T-helper 9 cell (primary cell): ENCODE data around the gene IFITM2.
"Not testable (repeated sequence)": the region's sequence is repeated elsewhere in the genome, so short reads cannot be mapped to it uniquely, and the experiment has no call there.

Experiments used
- DNase-seq: peaks from one replicate; pipeline ENCODE4 v3.0.0-alpha.2; 2020
- total RNA-seq, 2 donors: gene quantifications; one replicate each; lab custom pipeline; 2026; lab: John Stamatoyannopoulos, UW

The IFITM2 gene
- total RNA-seq: 20.1 to 42.2 reads per million in 2 donors

GRCh38 chr11:307766-308708 lies at the start of gene IFITM2:
Gene IFITM2 (plus strand): TSS chr11:307816. CDS start chr11:308193, 377 bp downstream.
- DNase-seq: not testable (repeated sequence)

GRCh38 chr11:259413-259812 lies 48.2 kb upstream of the IFITM2 start:
- no peak for DNase-seq

GRCh38 chr11:261624-262023 lies 46.0 kb upstream of the IFITM2 start:
- no peak for DNase-seq

- no peak for DNase-seq
Measured at GRCh38 chr11:266676-267439, 40.8 kb upstream of the IFITM2 start.

GRCh38 chr11:267491-267994 lies 40.1 kb upstream of the IFITM2 start:
- peak; percentile 53 for DNase-seq

- not testable (repeated sequence) for DNase-seq
Measured at GRCh38 chr11:268716-269145, 38.9 kb upstream of the IFITM2 start.

- no peak for DNase-seq
Measured at GRCh38 chr11:269146-269890, 38.3 kb upstream of the IFITM2 start.

GRCh38 chr11:270451-271318 lies 36.9 kb upstream of the IFITM2 start:
- no peak for DNase-seq

GRCh38 chr11:271319-271715 lies 36.3 kb upstream of the IFITM2 start:
- DNase-seq: no peak

GRCh38 chr11:272195-272930 lies 35.3 kb upstream of the IFITM2 start:
- DNase-seq: no peak

GRCh38 chr11:272931-273198 lies 34.8 kb upstream of the IFITM2 start:
- DNase-seq: no peak

GRCh38 chr11:276219-276618 lies 31.4 kb upstream of the IFITM2 start:
- no peak for DNase-seq

GRCh38 chr11:278001-278951 lies 29.3 kb upstream of the IFITM2 start, which contains the start of gene NLRP6:
Gene NLRP6 (plus strand): TSS chr11:278407. CDS start chr11:278570, 163 bp downstream.
- DNase-seq: no peak

GRCh38 chr11:279040-279965 lies 28.3 kb upstream of the IFITM2 start:
- no peak for DNase-seq

- DNase-seq: no peak
Measured at GRCh38 chr11:279966-280705, 27.5 kb upstream of the IFITM2 start.

GRCh38 chr11:280706-281485 lies 26.7 kb upstream of the IFITM2 start:
- DNase-seq: no peak
